IPS DF 6.9 (cell line): ENCODE data around the gene NSUN6.

ENCODE experiments used
- DNase-seq: peaks from one replicate; pipeline ENCODE4 v3.0.0-alpha.2; 2013; ENCODE audit warnings: low read depth, low spot score
- H3K27ac ChIP-seq: one replicate; pipeline ENCODE4 v1.5.1; 2013; ENCODE audit warnings: low read length, control low read depth
- H3K27me3 ChIP-seq: 2 replicates; pipeline ENCODE4 v1.6.1; 2013; ENCODE audit warnings: mild to moderate bottlenecking, low read length; ENCODE audit not compliant: control insufficient read depth, insufficient read depth
- H3K36me3 ChIP-seq: 2 replicates; pipeline ENCODE4 v1.6.1; 2013; ENCODE audit warnings: low read length; ENCODE audit not compliant: control insufficient read depth, insufficient read depth
- H3K4me1 ChIP-seq: 2 replicates; pipeline ENCODE4 v1.6.1; 2013; ENCODE audit warnings: low read length; ENCODE audit not compliant: control insufficient read depth, insufficient read depth
- H3K4me3 ChIP-seq: 2 replicates; pipeline ENCODE4 v1.5.1; 2013; ENCODE audit warnings: mild to moderate bottlenecking, low read length
- H3K9me3 ChIP-seq: 2 replicates; pipeline ENCODE4 v1.6.1; 2013; ENCODE audit warnings: low read length, inconsistent platforms; ENCODE audit not compliant: control insufficient read depth, insufficient read depth
- WGBS: extraction: QIAGEN DNeasy Blood & Tissue Kit; methylation state at CpG from one replicate; pipeline ENCODE4 v1.1.7; 2013; ENCODE audit warnings: mixed read lengths, missing lambda C conversion rate; ENCODE audit not compliant: insufficient read length, insufficient coverage; 5-methylcytosine and 5-hydroxymethylcytosine counted together

The NSUN6 gene

DNA sequence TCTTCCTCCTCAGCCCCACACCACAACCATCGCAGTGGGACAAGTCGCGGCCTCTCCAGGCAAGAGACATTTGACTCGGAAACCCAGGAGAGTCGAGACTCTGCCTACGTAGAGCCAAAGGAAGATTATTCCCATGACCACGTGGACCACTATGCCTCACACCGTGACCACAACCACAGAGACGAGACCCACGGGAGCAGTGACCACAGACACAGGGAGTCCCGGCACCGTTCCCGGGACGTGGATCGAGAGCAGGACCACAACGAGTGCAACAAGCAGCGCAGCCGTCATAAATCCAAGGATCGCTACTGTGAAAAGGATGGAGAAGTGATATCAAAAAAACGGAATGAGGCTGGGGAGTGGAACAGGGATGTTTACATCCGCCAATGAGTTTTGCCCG is 112.1 kb downstream of the NSUN6 start:
- DNase-seq: no peak
- H3K9me3 ChIP-seq: no peaks in the 10 kb centered on the region
- peaks cover 6% of the 10 kb centered on the region; the same call in 1 of the 2 replicates for H3K36me3 ChIP-seq
- no CpG with 5 or more reads among the region's 22 CpGs for WGBS
- H3K4me3 ChIP-seq: no peak overlapping the region
- no peaks in the 10 kb centered on the region for H3K4me1 ChIP-seq
- no peaks in the 10 kb centered on the region for H3K27me3 ChIP-seq
- no peak overlapping the region for H3K27ac ChIP-seq

- no peak for DNase-seq
- H3K27ac ChIP-seq: no peak overlapping the region
- no CpG with 5 or more reads among the region's 5 CpGs for WGBS
Measured at GRCh38 chr10:18533896-18534295, 117.5 kb downstream of the NSUN6 start.

GRCh38 chr10:18532881-18533535 is 118.4 kb downstream of the NSUN6 start:
- Histone ChIP-seq H3K27ac (no peak overlapping the region), H3K36me3 (no peaks in the 10 kb centered on the region), H3K4me3 (no peak overlapping the region), H3K27me3 (no peaks in the 10 kb centered on the region), H3K4me1 (no peaks in the 10 kb centered on the region), H3K9me3 (no peaks in the 10 kb centered on the region)
- no CpG with 5 or more reads among the region's 7 CpGs for WGBS
- DNase-seq: no peak

More at GRCh38 chr10:18533896-18534295, 117.5 kb downstream of the NSUN6 start:
- H3K9me3 ChIP-seq: no peaks in the 10 kb centered on the region
- H3K36me3 ChIP-seq: no peaks in the 10 kb centered on the region
- no peaks in the 10 kb centered on the region for H3K27me3 ChIP-seq
- H3K4me3 ChIP-seq: no peak overlapping the region
- no peaks in the 10 kb centered on the region for H3K4me1 ChIP-seq

DNA sequence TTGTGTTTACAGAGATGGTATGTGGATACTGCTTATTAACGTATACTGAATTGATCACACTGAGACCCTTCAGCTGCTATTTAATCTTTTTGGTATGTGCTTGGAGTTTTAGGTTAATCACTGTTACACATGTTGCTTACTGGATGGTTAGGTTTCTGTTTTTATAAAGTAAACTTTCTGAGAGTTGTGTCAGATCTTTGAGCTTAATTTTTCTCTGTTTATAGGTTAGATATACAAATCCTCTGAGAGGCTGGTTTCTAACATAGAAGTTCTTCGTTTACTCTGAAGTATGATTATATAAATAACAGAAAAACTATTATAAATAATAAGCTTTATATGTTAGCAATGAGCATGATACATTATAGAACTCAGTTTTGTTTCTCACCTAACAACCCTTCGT is 123.1 kb downstream of the NSUN6 start:
- Histone ChIP-seq H3K27ac (no peak overlapping the region), H3K27me3 (no peaks in the 10 kb centered on the region), H3K4me1 (no peaks in the 10 kb centered on the region), H3K36me3 (no peaks in the 10 kb centered on the region), H3K9me3 (no peaks in the 10 kb centered on the region), H3K4me3 (no peak overlapping the region)
- WGBS: no CpG with 5 or more reads among the region's 3 CpGs
- DNase-seq: no peak

DNA sequence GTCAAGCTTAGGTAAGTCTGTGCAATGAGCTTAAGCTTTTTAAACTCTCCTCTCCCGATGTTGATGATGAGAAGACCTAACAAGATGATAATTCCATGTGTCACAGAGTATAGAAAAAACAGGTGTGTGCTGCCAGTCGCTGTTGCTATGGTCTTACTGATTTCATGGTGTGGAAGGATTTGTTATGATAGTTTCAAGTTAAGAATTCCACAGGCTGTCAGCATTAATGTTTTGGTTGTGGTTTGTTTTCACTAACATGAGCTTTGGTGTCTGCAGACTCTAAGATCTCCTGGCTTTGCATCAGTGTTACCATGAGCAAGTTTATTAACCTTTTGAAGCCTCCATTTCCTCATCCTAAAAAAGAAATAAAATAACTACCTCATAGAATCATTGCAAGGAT is 123.7 kb downstream of the NSUN6 start:
- no CpG with 5 or more reads among the region's 2 CpGs for WGBS
- no peaks in the 10 kb centered on the region for H3K36me3 ChIP-seq

DNA sequence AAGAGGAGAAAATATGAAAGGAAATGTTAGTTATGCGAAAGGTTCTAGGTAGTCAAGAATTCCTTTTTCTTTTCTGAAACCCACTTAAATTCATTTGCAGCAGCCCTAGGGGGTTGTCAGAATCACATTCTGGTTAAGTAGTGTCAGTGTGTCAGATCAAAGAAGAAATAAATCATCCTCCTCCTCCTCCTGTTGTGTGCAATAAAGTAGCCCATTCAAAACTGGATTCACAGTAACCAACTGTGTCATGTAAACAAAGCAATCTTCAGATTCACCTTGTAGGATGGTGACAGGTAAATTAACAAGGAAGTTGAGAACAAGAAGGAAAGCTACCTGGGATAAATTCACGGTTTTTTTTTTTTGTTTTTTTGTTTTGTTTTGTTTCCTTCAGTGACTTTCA is 127.5 kb downstream of the NSUN6 start:
- H3K9me3 ChIP-seq: no peaks in the 10 kb centered on the region
- no peaks in the 10 kb centered on the region for H3K4me1 ChIP-seq
- no peak overlapping the region for H3K27ac ChIP-seq
- DNase-seq: no peak
- WGBS: no CpG with 5 or more reads among the region's 2 CpGs
- H3K36me3 ChIP-seq: no peaks in the 10 kb centered on the region
- H3K27me3 ChIP-seq: no peaks in the 10 kb centered on the region
- no peak overlapping the region for H3K4me3 ChIP-seq

More for the DNA sequence above, 123.7 kb downstream of the NSUN6 start:
- DNase-seq: no peak
- Histone ChIP-seq H3K9me3 (no peaks in the 10 kb centered on the region), H3K4me1 (no peaks in the 10 kb centered on the region), H3K27me3 (no peaks in the 10 kb centered on the region), H3K4me3 (no peak overlapping the region), H3K27ac (no peak overlapping the region)

GRCh38 chr10:18523025-18523424 is 128.4 kb downstream of the NSUN6 start:
- DNase-seq: no peak
- Histone ChIP-seq H3K27me3 (no peaks in the 10 kb centered on the region), H3K9me3 (no peaks in the 10 kb centered on the region), H3K4me1 (no peaks in the 10 kb centered on the region), H3K4me3 (no peak overlapping the region), H3K36me3 (no peaks in the 10 kb centered on the region), H3K27ac (no peak overlapping the region)
- no CpG with 5 or more reads among the region's 1 CpG for WGBS

- no peaks in the 10 kb centered on the region for H3K4me1 ChIP-seq
- no CpG with 5 or more reads among the region's 3 CpGs for WGBS
- H3K27ac ChIP-seq: no peak overlapping the region
- H3K36me3 ChIP-seq: no peaks in the 10 kb centered on the region
- no peak for DNase-seq
- no peaks in the 10 kb centered on the region for H3K27me3 ChIP-seq
- no peaks in the 10 kb centered on the region for H3K9me3 ChIP-seq
- H3K4me3 ChIP-seq: no peak overlapping the region
Measured at GRCh38 chr10:18516851-18517250, 134.5 kb downstream of the NSUN6 start.

DNA sequence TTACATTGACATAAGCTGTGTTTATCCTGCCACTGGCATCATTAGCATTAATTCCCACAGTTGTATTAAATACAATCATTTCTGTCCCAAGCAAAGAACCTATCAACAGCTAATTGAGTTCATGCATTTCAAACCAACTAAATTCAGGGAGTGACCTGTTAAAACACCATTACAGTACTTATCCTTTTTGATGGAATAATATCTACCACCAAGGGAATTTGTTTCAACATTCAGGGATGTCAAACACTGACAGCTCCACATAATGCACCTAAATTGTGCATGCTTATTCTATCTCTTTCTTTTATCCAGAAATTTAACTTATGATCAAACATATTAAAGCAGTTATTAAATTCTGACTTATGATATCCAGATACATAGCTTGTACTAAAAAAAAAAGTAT is 136.8 kb downstream of the NSUN6 start:
- no peaks in the 10 kb centered on the region for H3K36me3 ChIP-seq
- DNase-seq: no peak
- H3K27me3 ChIP-seq: no peaks in the 10 kb centered on the region
- no peak overlapping the region for H3K4me3 ChIP-seq
- H3K27ac ChIP-seq: no peak overlapping the region
- no peaks in the 10 kb centered on the region for H3K4me1 ChIP-seq
- no peaks in the 10 kb centered on the region for H3K9me3 ChIP-seq

- Histone ChIP-seq H3K27ac (no peak overlapping the region), H3K9me3 (no peaks in the 10 kb centered on the region), H3K4me3 (no peak overlapping the region), H3K4me1 (no peaks in the 10 kb centered on the region), H3K36me3 (no peaks in the 10 kb centered on the region), H3K27me3 (no peaks in the 10 kb centered on the region)
- no peak for DNase-seq
- WGBS: no CpG with 5 or more reads among the region's 4 CpGs
Measured at GRCh38 chr10:18508587-18508986, 142.8 kb downstream of the NSUN6 start.

GRCh38 chr10:18505456-18506118 is 145.8 kb downstream of the NSUN6 start:
- no CpG with 5 or more reads among the region's 11 CpGs for WGBS
- Histone ChIP-seq H3K27me3 (no peaks in the 10 kb centered on the region), H3K4me1 (no peaks in the 10 kb centered on the region), H3K27ac (no peak overlapping the region), H3K36me3 (no peaks in the 10 kb centered on the region), H3K4me3 (no peak overlapping the region), H3K9me3 (no peaks in the 10 kb centered on the region)
- no peak for DNase-seq
